ENCODE data around the gene GRIN2A. TPM values are rescaled to one million over a fixed set of nuclear protein-coding genes. Genes with fewer than 3 reads are reported as not detected.

GRIN2A gene
- total and polyA plus RNA-seq, 2 donors (not counting 1 experiment from before 2014, with no cell fraction given), result 0.44 TPM; not detected in 1

DNA sequence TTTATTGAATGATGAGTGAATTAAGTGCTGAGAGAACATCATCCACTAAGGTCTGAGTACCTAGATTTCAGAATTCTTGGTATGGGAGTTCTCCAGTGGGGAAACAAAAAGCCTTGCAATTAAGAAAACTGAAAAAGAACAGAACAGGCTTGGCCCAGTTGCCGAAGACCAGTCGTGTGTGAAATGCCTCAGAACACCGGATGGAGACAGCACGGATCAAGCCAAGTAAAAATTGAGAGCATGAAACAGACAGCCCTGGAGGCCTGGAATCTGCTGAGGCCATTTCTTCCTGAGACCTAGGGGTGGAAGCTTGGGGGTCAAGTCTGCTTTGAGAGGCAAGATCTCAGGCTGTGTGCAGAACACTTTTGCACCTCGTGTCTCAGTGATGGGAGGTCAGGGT, 43.3 kb downstream of the GRIN2A start:
- WGBS (ENCODE audit: insufficient coverage), result 99% methylated on average over 4 of the region's 5 CpGs
- H3K27me3 ChIP-seq (replicated peaks in 1 of 4; ENCODE audit: control extremely low read depth in 1 of 4, control insufficient read depth in 3 of 4, insufficient read depth in 4 of 4, low read length in 3 of 4), result peaks cover 0 to 2% (median 0%) of the 10 kb centered on the region in 4 experiments
- no peak overlapping the region for H3K4me2 ChIP-seq (replicated peaks; ENCODE audit: low read depth, low read length, poor library complexity, severe bottlenecking)
- no peaks in the 10 kb centered on the region for H3K79me2 ChIP-seq (ENCODE audit: control insufficient read depth, insufficient read depth, low read length)
- no peaks in the 10 kb centered on the region for H3K36me3 ChIP-seq (replicated peaks in 1 of 2; ENCODE audit: control extremely low read depth in 1 of 2, control insufficient read depth in 1 of 2, extremely low read depth in 1 of 2, insufficient read depth in 2 of 2, low read length in 1 of 2)
- POLR2A ChIA-PET, result no interaction called here
- TF ChIP-seq, protein P1, sequence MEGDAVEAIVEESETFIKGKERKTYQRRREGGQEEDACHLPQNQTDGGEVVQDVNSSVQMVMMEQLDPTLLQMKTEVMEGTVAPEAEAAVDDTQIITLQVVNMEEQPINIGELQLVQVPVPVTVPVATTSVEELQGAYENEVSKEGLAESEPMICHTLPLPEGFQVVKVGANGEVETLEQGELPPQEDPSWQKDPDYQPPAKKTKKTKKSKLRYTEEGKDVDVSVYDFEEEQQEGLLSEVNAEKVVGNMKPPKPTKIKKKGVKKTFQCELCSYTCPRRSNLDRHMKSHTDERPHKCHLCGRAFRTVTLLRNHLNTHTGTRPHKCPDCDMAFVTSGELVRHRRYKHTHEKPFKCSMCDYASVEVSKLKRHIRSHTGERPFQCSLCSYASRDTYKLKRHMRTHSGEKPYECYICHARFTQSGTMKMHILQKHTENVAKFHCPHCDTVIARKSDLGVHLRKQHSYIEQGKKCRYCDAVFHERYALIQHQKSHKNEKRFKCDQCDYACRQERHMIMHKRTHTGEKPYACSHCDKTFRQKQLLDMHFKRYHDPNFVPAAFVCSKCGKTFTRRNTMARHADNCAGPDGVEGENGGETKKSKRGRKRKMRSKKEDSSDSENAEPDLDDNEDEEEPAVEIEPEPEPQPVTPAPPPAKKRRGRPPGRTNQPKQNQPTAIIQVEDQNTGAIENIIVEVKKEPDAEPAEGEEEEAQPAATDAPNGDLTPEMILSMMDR (IDR thresholded peaks at IDR 0.05), result no peak
- TF ChIP-seq EZH2 (IDR thresholded peaks at IDR 0.05; ENCODE audit: borderline replicate concordance, insufficient read depth, low read depth, low read length, poor library complexity, severe bottlenecking), result no peak
- Mint-ChIP-seq H3K4me3 (no peak overlapping the region), H3K4me1 (no peaks in the 10 kb centered on the region), H3K27ac (no peak overlapping the region), H3K9me3 (ENCODE audit: insufficient read depth) (no peaks in the 10 kb centered on the region), H3K27me3 (peaks cover 3% of the 10 kb centered on the region)
- no peak overlapping the region for H3K27ac ChIP-seq (ENCODE audit: low read length in 2 of 2)
- H4K20me1 ChIP-seq (ENCODE audit: control insufficient read depth, insufficient read depth, low read length, poor library complexity, severe bottlenecking), result no peaks in the 10 kb centered on the region
- H3K4me1 ChIP-seq (ENCODE audit: control insufficient read depth in 2 of 2, insufficient read depth in 2 of 2, low read length in 2 of 2), result no peaks in the 10 kb centered on the region
- no peak overlapping the region for H3K9ac ChIP-seq (ENCODE audit: low read length)
- no peak for DNase-seq
- ATAC-seq (ENCODE audit: low read depth), result no peak
- CTCF ChIA-PET, result no interaction called here
- H3K9me3 ChIP-seq (ENCODE audit: control extremely low read depth in 1 of 3, control insufficient read depth in 2 of 3, insufficient read depth in 1 of 3, low read length in 2 of 3), result no peaks in the 10 kb centered on the region
- intact Hi-C loops (cut with micrococcal nuclease), result no loop called here
- H2AFZ ChIP-seq (ENCODE audit: insufficient read depth, low read depth, low read length, poor library complexity, severe bottlenecking), result no peak overlapping the region
- no peak overlapping the region for H3K4me3 ChIP-seq (ENCODE audit: control extremely low read depth in 1 of 5, extremely low read depth in 1 of 5, insufficient read depth in 1 of 5, low read depth in 2 of 5, low read length in 4 of 5)

DNA sequence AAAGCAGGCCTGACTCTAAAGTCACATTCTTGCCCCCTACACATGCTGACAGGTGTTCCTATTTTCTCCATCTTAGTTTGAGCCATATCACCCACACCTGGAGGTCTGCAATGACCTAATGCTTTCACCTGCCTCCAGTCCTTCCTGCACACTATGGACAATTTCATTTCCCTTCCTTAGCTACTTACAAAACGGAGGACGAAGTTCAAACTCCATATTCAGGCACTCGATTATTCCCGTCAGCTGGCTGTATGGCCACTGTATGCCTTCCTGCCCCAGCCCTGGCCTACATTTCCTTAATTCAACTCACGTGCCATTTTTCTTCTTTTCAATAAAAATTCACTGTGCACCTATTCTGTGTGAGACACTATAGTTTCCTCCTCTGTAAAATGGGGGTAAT, 44.9 kb downstream of the GRIN2A start:
- no peak overlapping the region for H3K4me2 ChIP-seq (replicated peaks; ENCODE audit: low read depth, low read length, poor library complexity, severe bottlenecking)
- H3K27me3 Mint-ChIP-seq, result peaks cover 8% of the 10 kb centered on the region
- H3K27me3 ChIP-seq (replicated peaks in 1 of 4; ENCODE audit: control extremely low read depth in 1 of 4, control insufficient read depth in 3 of 4, insufficient read depth in 4 of 4, low read length in 3 of 4), result peaks cover 0 to 2% (median 0%) of the 10 kb centered on the region in 4 experiments
- intact Hi-C loops (cut with micrococcal nuclease), result no loop called here
- TF ChIP-seq, protein P1 (IDR thresholded peaks at IDR 0.05), result no peak
- no peaks in the 10 kb centered on the region for H3K9me3 ChIP-seq (ENCODE audit: control extremely low read depth in 1 of 3, control insufficient read depth in 2 of 3, insufficient read depth in 1 of 3, low read length in 2 of 3)
- H3K27ac Mint-ChIP-seq, result no peak overlapping the region
- H3K79me2 ChIP-seq (ENCODE audit: control insufficient read depth, insufficient read depth, low read length), result no peaks in the 10 kb centered on the region
- DNase-seq (no peak), ATAC-seq (ENCODE audit: low read depth) (no peak)
- H3K36me3 ChIP-seq (replicated peaks in 1 of 2; ENCODE audit: control extremely low read depth in 1 of 2, control insufficient read depth in 1 of 2, extremely low read depth in 1 of 2, insufficient read depth in 2 of 2, low read length in 1 of 2), result no peaks in the 10 kb centered on the region
- no peak overlapping the region for H3K4me3 ChIP-seq (ENCODE audit: control extremely low read depth in 1 of 5, extremely low read depth in 1 of 5, insufficient read depth in 1 of 5, low read depth in 2 of 5, low read length in 4 of 5)
- H3K9ac ChIP-seq (ENCODE audit: low read length), result no peak overlapping the region
- no peaks in the 10 kb centered on the region for H4K20me1 ChIP-seq (ENCODE audit: control insufficient read depth, insufficient read depth, low read length, poor library complexity, severe bottlenecking)
- H3K4me3 Mint-ChIP-seq, result no peak overlapping the region
- H3K27ac ChIP-seq (ENCODE audit: low read length in 2 of 2), result no peak overlapping the region
- no peaks in the 10 kb centered on the region for H3K4me1 ChIP-seq (ENCODE audit: control insufficient read depth in 2 of 2, insufficient read depth in 2 of 2, low read length in 2 of 2)
- 92% methylated on average over 4 of the region's 5 CpGs for WGBS (ENCODE audit: insufficient coverage)
- H3K4me1 Mint-ChIP-seq, result no peaks in the 10 kb centered on the region
- no peak overlapping the region for H2AFZ ChIP-seq (ENCODE audit: insufficient read depth, low read depth, low read length, poor library complexity, severe bottlenecking)
- ChIA-PET CTCF (no interaction called here), POLR2A (no interaction called here)
- no peaks in the 10 kb centered on the region for H3K9me3 Mint-ChIP-seq (ENCODE audit: insufficient read depth)
